GM19043 (cell line): ENCODE measurements around the gene DVL2.

Experiments
- ATAC-seq: cut with Tn5 transposase; IDR thresholded peaks from one replicate; pipeline ENCODE4 v1.9.1; 2021; ENCODE audit warnings: low read depth; ENCODE audit not compliant: unreplicated experiment

The DVL2 gene

DNA sequence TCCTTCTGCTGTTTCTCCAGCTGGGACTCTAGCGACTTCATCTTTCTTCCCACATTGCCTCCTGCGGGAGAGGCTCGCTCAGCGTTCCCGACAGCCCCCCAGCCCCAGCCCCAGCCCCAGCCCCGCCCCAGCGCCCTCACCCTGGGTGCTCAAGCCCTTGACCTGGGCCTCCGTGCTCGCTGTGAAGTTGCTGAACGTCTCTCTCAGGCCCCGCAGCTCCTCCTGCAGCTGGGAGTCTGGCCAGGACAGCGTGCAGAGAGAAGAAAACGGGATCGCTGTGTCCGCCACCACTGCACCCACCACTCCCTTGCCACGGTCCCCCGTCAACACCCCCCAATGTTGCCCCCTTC lies 57.5 kb downstream of the DVL2 start:
- no peak for ATAC-seq

DNA sequence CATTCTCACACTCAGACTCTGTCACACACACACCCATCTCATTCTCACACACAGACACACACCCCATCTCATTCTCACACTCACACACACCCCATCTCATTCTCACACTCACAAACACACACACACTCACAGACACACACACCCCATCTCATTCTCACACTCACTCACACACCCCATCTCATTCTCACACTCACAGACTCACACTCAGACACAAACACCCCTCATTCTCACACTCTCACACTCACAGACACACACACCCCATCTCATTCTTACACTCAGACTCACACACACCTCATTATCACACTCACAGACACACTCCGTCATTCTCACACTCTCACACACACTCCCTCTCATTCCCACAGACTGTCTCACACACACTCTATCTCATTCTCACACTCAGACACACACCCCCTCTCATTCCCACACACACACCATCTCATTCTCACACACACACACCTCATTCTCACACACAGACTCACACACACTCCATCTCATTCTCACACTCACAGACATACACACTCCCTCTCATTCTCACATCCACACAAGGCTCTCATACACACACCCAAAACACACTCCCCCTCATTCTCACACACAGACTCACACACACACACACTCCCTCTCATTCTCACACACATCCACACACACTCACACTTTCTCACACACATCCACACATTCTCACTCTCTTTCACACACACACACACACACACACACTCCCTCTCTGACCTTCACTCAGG lies 58.0 kb downstream of the DVL2 start:
- no peak for ATAC-seq
